Measurements from ENCODE around the gene LSR.

LSR gene

GRCh38 chr19:35314858-35315470 is 66.2 kb downstream of the LSR start:
- H3K27ac ChIP-seq (ENCODE audit: insufficient read depth in 1 of 2, low read depth in 1 of 2, low read length in 2 of 2, poor library complexity in 1 of 2, severe bottlenecking in 2 of 2) = no peak overlapping the region
- POLR2A ChIA-PET = no interaction called here
- WGBS (ENCODE audit: insufficient coverage) = over 99% methylated on average over 9 of the region's 10 CpGs

GRCh38 chr19:35315883-35316282 is 67.1 kb downstream of the LSR start:
- H3K4me3 ChIP-seq (ENCODE audit: control insufficient read depth in 1 of 7, extremely low read depth in 1 of 7, insufficient read depth in 4 of 7, low read depth in 2 of 7, low read length in 6 of 7) = no peak overlapping the region
- peak in 1 of 3 donors; percentile 34 for DNase-seq
- peaks cover 10 to 65% (median 47%) of the 10 kb centered on the region in 4 experiments for H3K4me1 ChIP-seq (ENCODE audit: control extremely low read depth in 1 of 4, control insufficient read depth in 4 of 4, insufficient read depth in 4 of 4, low read length in 3 of 4)
- H3K36me3 ChIP-seq (ENCODE audit: control insufficient read depth in 4 of 4, insufficient read depth in 4 of 4, low read length in 3 of 4) = no peaks in the 10 kb centered on the region
- no peaks in the 10 kb centered on the region for H3K27me3 ChIP-seq (replicated peaks in 2 of 5; ENCODE audit: control insufficient read depth in 4 of 5, insufficient read depth in 5 of 5, low read length in 4 of 5)
- no peak overlapping the region for H3K27ac ChIP-seq (ENCODE audit: insufficient read depth in 1 of 2, low read depth in 1 of 2, low read length in 2 of 2, poor library complexity in 1 of 2, severe bottlenecking in 2 of 2)
- CTCF ChIA-PET = interaction anchor here (1.2 to 2.0 kb wide), 3 partner anchors 12 to 37 kb away, joined by 3 to 7 read pairs (median 5); no protein-coding TSS in a partner anchor
- H3K9me3 ChIP-seq (ENCODE audit: control extremely low read depth in 1 of 5, control insufficient read depth in 4 of 5, insufficient read depth in 2 of 5, low read depth in 1 of 5, low read length in 4 of 5) = no peaks in the 10 kb centered on the region
- POLR2A ChIA-PET = no interaction called here
- WGBS (ENCODE audit: insufficient coverage) = 96% methylated on average over 6 of the region's 9 CpGs

More at GRCh38 chr19:35314858-35315470, 66.2 kb downstream of the LSR start:
- Histone ChIP-seq H3K27me3 (replicated peaks in 2 of 5; ENCODE audit: control insufficient read depth in 4 of 5, insufficient read depth in 5 of 5, low read length in 4 of 5) (no peaks in the 10 kb centered on the region), H3K4me1 (ENCODE audit: control extremely low read depth in 1 of 4, control insufficient read depth in 4 of 4, insufficient read depth in 4 of 4, low read length in 3 of 4) (peaks cover 3 to 64% (median 42%) of the 10 kb centered on the region in 4 experiments), H3K4me3 (ENCODE audit: control insufficient read depth in 1 of 7, extremely low read depth in 1 of 7, insufficient read depth in 4 of 7, low read depth in 2 of 7, low read length in 6 of 7) (no peak overlapping the region), H3K36me3 (ENCODE audit: control insufficient read depth in 4 of 4, insufficient read depth in 4 of 4, low read length in 3 of 4) (no peaks in the 10 kb centered on the region), H3K9me3 (ENCODE audit: control extremely low read depth in 1 of 5, control insufficient read depth in 4 of 5, insufficient read depth in 2 of 5, low read depth in 1 of 5, low read length in 4 of 5) (no peaks in the 10 kb centered on the region)
- no peak for DNase-seq
- CTCF ChIA-PET = interaction anchor here (1.2 to 2.2 kb wide), 4 partner anchors 13 to 38 kb away, joined by 3 to 11 read pairs (median 6); no protein-coding TSS in a partner anchor

- no peak for DNase-seq
- Histone ChIP-seq H3K4me1 (ENCODE audit: control extremely low read depth in 1 of 4, control insufficient read depth in 4 of 4, insufficient read depth in 4 of 4, low read length in 3 of 4) (peaks cover 12 to 68% (median 49%) of the 10 kb centered on the region in 4 experiments), H3K36me3 (ENCODE audit: control insufficient read depth in 4 of 4, insufficient read depth in 4 of 4, low read length in 3 of 4) (no peaks in the 10 kb centered on the region), H3K4me3 (ENCODE audit: control insufficient read depth in 1 of 7, extremely low read depth in 1 of 7, insufficient read depth in 4 of 7, low read depth in 2 of 7, low read length in 6 of 7) (no peak overlapping the region), H3K27ac (ENCODE audit: insufficient read depth in 1 of 2, low read depth in 1 of 2, low read length in 2 of 2, poor library complexity in 1 of 2, severe bottlenecking in 2 of 2) (no peak overlapping the region), H3K9me3 (ENCODE audit: control extremely low read depth in 1 of 5, control insufficient read depth in 4 of 5, insufficient read depth in 2 of 5, low read depth in 1 of 5, low read length in 4 of 5) (no peaks in the 10 kb centered on the region), H3K27me3 (replicated peaks in 2 of 5; ENCODE audit: control insufficient read depth in 4 of 5, insufficient read depth in 5 of 5, low read length in 4 of 5) (no peaks in the 10 kb centered on the region)
- POLR2A ChIA-PET = interaction anchor here (0.6 kb wide), 1 partner anchor 11 kb away, joined by 3 read pairs; no protein-coding TSS in a partner anchor
- WGBS (ENCODE audit: insufficient coverage) = 95% methylated on average over 6 of the region's 9 CpGs
- CTCF ChIA-PET = interaction anchor here (0.9 to 2.0 kb wide), 3 partner anchors 11 to 37 kb away, joined by 3 to 7 read pairs (median 5); no protein-coding TSS in a partner anchor
These were observed 67.8 kb downstream of the LSR start for GRCh38 chr19:35316560-35316959.
